GM10266 (cell line): ENCODE results near the gene SLC16A8.

Experiments used
- DNase-seq: peaks from one replicate; pipeline ENCODE4 v3.0.0; 2012; ENCODE audit errors: extremely low spot score
- CTCF ChIP-seq: IDR thresholded peaks from 2 replicates; pipeline ENCODE4 v1.5.1; 2012; ENCODE audit warnings: mild to moderate bottlenecking, low read depth; ENCODE audit not compliant: control insufficient read depth, insufficient read depth; ENCODE audit errors: missing control alignments

SLC16A8 gene

GRCh38 chr22:38069372-38070249 lies 14.4 kb downstream of the SLC16A8 start:
- no peak for DNase-seq
- TF ChIP-seq CTCF = no peak

- TF ChIP-seq CTCF = no peak
- no peak for DNase-seq
Observed at GRCh38 chr22:38068641-38069371, 15.2 kb downstream of the SLC16A8 start.

- DNase-seq = no peak
- no peak for TF ChIP-seq CTCF
Observed at GRCh38 chr22:38067761-38068360, 16.1 kb downstream of the SLC16A8 start.

GRCh38 chr22:38067028-38067415 lies 17.0 kb downstream of the SLC16A8 start:
- DNase-seq = no peak
- TF ChIP-seq CTCF = no peak

GRCh38 chr22:38066381-38067027 lies 17.5 kb downstream of the SLC16A8 start:
- no peak for TF ChIP-seq CTCF
- no peak for DNase-seq

GRCh38 chr22:38065539-38065938 lies 18.4 kb downstream of the SLC16A8 start:
- TF ChIP-seq CTCF = no peak
- no peak for DNase-seq
